WTC11 (cell line): Measurements from ENCODE around the gene TRMT112. TPM values are rescaled to one million over a fixed set of nuclear protein-coding genes. Genes with fewer than 3 reads are reported as not detected.

Source experiments
- AR ChIP-seq: fragments of 250-450 bp; sonication (Bioruptor Pico); IDR thresholded peaks from 2 replicates; pipeline ENCODE4 v1.9.0; 2021; ENCODE audit warnings: mild to moderate bottlenecking
- ATF1 ChIP-seq: sonication (generic); formaldehyde crosslinking; IDR thresholded peaks from 2 replicates; pipeline ENCODE4 v1.8.1; 2023; ENCODE audit warnings: mild to moderate bottlenecking, moderate library complexity, missing genetic modification reagents
- CBFB ChIP-seq: sonication (generic); formaldehyde crosslinking; IDR thresholded peaks from 2 replicates; pipeline ENCODE4 v1.8.1; 2022; ENCODE audit warnings: mild to moderate bottlenecking, low read depth, missing genetic modification reagents
- ELF4 ChIP-seq: sonication (generic); formaldehyde crosslinking; IDR thresholded peaks from 2 replicates; pipeline ENCODE4 v1.8.1; 2022; ENCODE audit warnings: low read depth, mild to moderate bottlenecking, moderate library complexity, missing genetic modification reagents
- ESRRA ChIP-seq: sonication (generic); formaldehyde crosslinking; IDR thresholded peaks from 2 replicates; pipeline ENCODE4 v1.8.1; 2022; ENCODE audit warnings: mild to moderate bottlenecking, missing genetic modification reagents, borderline replicate concordance
- FOXK1 ChIP-seq: sonication (generic); formaldehyde crosslinking; IDR thresholded peaks from 2 replicates; pipeline ENCODE4 v1.8.0; 2022; ENCODE audit warnings: mild to moderate bottlenecking, moderate library complexity, missing genetic modification reagents
- GABPB1 ChIP-seq: sonication (generic); formaldehyde crosslinking; IDR thresholded peaks from 2 replicates; pipeline ENCODE4 v1.8.1; 2023; ENCODE audit warnings: mild to moderate bottlenecking, missing genetic modification reagents
- HMGXB4 ChIP-seq: sonication (generic); formaldehyde crosslinking; IDR thresholded peaks from 2 replicates; pipeline ENCODE4 v1.8.1; 2023; ENCODE audit warnings: mild to moderate bottlenecking, moderate library complexity, missing genetic modification reagents
- JAZF1 ChIP-seq: fragments of 250-450 bp; sonication (Bioruptor Pico); IDR thresholded peaks from 2 replicates; pipeline ENCODE4 v1.9.0; 2021; ENCODE audit warnings: moderate library complexity, mild to moderate bottlenecking, inconsistent platforms
- JUN ChIP-seq: sonication (generic); formaldehyde crosslinking; IDR thresholded peaks from 2 replicates; pipeline ENCODE4 v1.8.0; 2023; ENCODE audit warnings: mild to moderate bottlenecking, missing genetic modification reagents
- NFATC4 ChIP-seq: fragments of 250-450 bp; sonication (Bioruptor Pico); IDR thresholded peaks from 2 replicates; pipeline ENCODE4 v1.9.0; 2021; ENCODE audit warnings: mild to moderate bottlenecking
- NFYB ChIP-seq: sonication (generic); formaldehyde crosslinking; conservative IDR thresholded peaks from 2 replicates; pipeline ENCODE4 v1.8.0; 2022; ENCODE audit warnings: low read depth, missing genetic modification reagents
- NR1H2 ChIP-seq: sonication (generic); formaldehyde crosslinking; IDR thresholded peaks from 2 replicates; pipeline ENCODE4 v1.9.0; 2021; ENCODE audit warnings: mild to moderate bottlenecking, moderate library complexity, missing genetic modification reagents
- OVOL2 ChIP-seq: fragments of 250-450 bp; sonication (Bioruptor Pico); IDR thresholded peaks from 2 replicates; pipeline ENCODE4 v1.9.0; 2021; ENCODE audit warnings: mild to moderate bottlenecking, borderline replicate concordance
- PRDM15 ChIP-seq: sonication (generic); formaldehyde crosslinking; IDR thresholded peaks from 2 replicates; pipeline ENCODE4 v1.8.0; 2022; ENCODE audit warnings: missing genetic modification reagents
- RELA ChIP-seq: sonication (generic); formaldehyde crosslinking; IDR thresholded peaks from 2 replicates; pipeline ENCODE4 v1.8.1; 2022; ENCODE audit warnings: missing genetic modification reagents, mild to moderate bottlenecking, borderline replicate concordance
- SMAD4 ChIP-seq: sonication (generic); formaldehyde crosslinking; IDR thresholded peaks from 2 replicates; pipeline ENCODE4 v1.8.0; 2022; ENCODE audit warnings: mild to moderate bottlenecking, missing genetic modification reagents
- ZNF121 ChIP-seq: sonication (generic); formaldehyde crosslinking; IDR thresholded peaks from 2 replicates; pipeline ENCODE4 v1.8.0; 2023; ENCODE audit warnings: missing genetic modification reagents
- ZNF416 ChIP-seq: fragments of 250-450 bp; sonication (Bioruptor Pico); IDR thresholded peaks from 2 replicates; pipeline ENCODE4 v1.9.0; 2021; ENCODE audit warnings: mild to moderate bottlenecking, inconsistent platforms
- total RNA-seq: library from RNA; stranded (reverse); gene quantifications from 3 replicates; pipeline ENCODE4 v1.2.3, GENCODE V29; 2021
- TF ChIP-seq, protein P1 (sequence below): fragments of 250-450 bp; sonication (Bioruptor Pico); IDR thresholded peaks from 2 replicates; pipeline ENCODE4 v1.9.0; 2021; ENCODE audit warnings: moderate library complexity, mild to moderate bottlenecking, inconsistent platforms, borderline replicate concordance
- TF ChIP-seq, protein P2 (sequence below): sonication (generic); formaldehyde crosslinking; IDR thresholded peaks from 2 replicates; pipeline ENCODE4 v1.8.0; 2022; ENCODE audit warnings: mild to moderate bottlenecking, missing genetic modification reagents
- TF ChIP-seq, protein P3 (sequence below): sonication (generic); formaldehyde crosslinking; IDR thresholded peaks from 2 replicates; pipeline ENCODE4 v1.8.0; 2022; ENCODE audit warnings: mild to moderate bottlenecking, missing genetic modification reagents
- TF ChIP-seq, protein P4 (sequence below): sonication (generic); formaldehyde crosslinking; IDR thresholded peaks from 2 replicates; pipeline ENCODE4 v1.8.1; 2023; ENCODE audit warnings: mild to moderate bottlenecking, missing genetic modification reagents

TRMT112 gene
- total RNA-seq, 1 experiment from 2014 or later: 285 TPM

- TF ChIP-seq AR (CRISPR knock-in tag) (no peak), OVOL2 (CRISPR knock-in tag) (no peak), PRDM15 (CRISPR knock-in tag) (no peak), SMAD4 (CRISPR knock-in tag) (no peak), ESRRA (CRISPR knock-in tag) (peak; percentile 100), JUN (no peak), GABPB1 (CRISPR knock-in tag) (no peak), NR1H2 (CRISPR knock-in tag) (no peak), HMGXB4 (CRISPR knock-in tag) (peak; percentile 87; the same call in 1 of the 2 replicates), ATF1 (CRISPR knock-in tag) (0 out of 2 replicates have a peak, but pooled peaks have one; percentile 55), FOXK1 (no peak), CBFB (CRISPR knock-in tag) (no peak), ELF4 (CRISPR knock-in tag) (no peak), ZNF416 (no peak), ZNF121 (CRISPR knock-in tag) (no peak), JAZF1 (no peak), RELA (CRISPR knock-in tag) (no peak), NFATC4 (CRISPR knock-in tag) (no peak), NFYB (no peak)
- TF ChIP-seq, protein P1, sequence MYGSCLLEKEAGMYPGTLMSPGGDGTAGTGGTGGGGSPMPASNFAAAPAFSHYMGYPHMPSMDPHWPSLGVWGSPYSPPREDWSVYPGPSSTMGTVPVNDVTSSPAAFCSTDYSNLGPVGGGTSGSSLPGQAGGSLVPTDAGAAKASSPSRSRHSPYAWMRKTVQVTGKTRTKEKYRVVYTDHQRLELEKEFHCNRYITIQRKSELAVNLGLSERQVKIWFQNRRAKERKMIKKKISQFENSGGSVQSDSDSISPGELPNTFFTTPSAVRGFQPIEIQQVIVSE: no peak
- TF ChIP-seq, protein P2, sequence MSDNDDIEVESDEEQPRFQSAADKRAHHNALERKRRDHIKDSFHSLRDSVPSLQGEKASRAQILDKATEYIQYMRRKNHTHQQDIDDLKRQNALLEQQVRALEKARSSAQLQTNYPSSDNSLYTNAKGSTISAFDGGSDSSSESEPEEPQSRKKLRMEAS (CRISPR knock-in tag): peak; percentile 80
- TF ChIP-seq, protein P3, sequence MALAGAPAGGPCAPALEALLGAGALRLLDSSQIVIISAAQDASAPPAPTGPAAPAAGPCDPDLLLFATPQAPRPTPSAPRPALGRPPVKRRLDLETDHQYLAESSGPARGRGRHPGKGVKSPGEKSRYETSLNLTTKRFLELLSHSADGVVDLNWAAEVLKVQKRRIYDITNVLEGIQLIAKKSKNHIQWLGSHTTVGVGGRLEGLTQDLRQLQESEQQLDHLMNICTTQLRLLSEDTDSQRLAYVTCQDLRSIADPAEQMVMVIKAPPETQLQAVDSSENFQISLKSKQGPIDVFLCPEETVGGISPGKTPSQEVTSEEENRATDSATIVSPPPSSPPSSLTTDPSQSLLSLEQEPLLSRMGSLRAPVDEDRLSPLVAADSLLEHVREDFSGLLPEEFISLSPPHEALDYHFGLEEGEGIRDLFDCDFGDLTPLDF (CRISPR knock-in tag): no peak
- TF ChIP-seq, protein P4, sequence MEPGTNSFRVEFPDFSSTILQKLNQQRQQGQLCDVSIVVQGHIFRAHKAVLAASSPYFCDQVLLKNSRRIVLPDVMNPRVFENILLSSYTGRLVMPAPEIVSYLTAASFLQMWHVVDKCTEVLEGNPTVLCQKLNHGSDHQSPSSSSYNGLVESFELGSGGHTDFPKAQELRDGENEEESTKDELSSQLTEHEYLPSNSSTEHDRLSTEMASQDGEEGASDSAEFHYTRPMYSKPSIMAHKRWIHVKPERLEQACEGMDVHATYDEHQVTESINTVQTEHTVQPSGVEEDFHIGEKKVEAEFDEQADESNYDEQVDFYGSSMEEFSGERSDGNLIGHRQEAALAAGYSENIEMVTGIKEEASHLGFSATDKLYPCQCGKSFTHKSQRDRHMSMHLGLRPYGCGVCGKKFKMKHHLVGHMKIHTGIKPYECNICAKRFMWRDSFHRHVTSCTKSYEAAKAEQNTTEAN: no peak
Measured at GRCh38 chr11:64304316-64305072, 12.9 kb downstream of the TRMT112 start (continued).
